PC-3 (cell line): ENCODE measurements around the gene LOXL4. TPM values are rescaled to one million over a fixed set of nuclear protein-coding genes. Genes with fewer than 3 reads are reported as not detected.

Source experiments
- ATAC-seq: fragments of 200-7000 bp; cut with Tn5 transposase; 2 replicates; pipeline ENCODE4 v1.9.1; 2020; ENCODE audit warnings: mild to moderate bottlenecking, moderate library complexity
- BruUV-seq: library from RNA; stranded (reverse); fragments of 400-500 nt; replicated peaks from 2 replicates; lab custom pipeline; 2021; lab: Mats Ljungman, UMichigan
- CTCF ChIA-PET: fragments of 300-600 bp; sonication (Branson Sonifier 250); formaldehyde crosslinking; loops from one replicate; lab custom pipeline; 2022; ENCODE audit warnings: antibody characterized with exemption; lab: Charles Lee
- POLR2A ChIA-PET: fragments of 300-600 bp; sonication (Branson Sonifier 250); formaldehyde crosslinking; loops from one replicate; lab custom pipeline; 2022; ENCODE audit warnings: antibody characterized with exemption; ENCODE audit not compliant: unreplicated experiment; lab: Charles Lee
- DNase-seq: peaks from one replicate; pipeline ENCODE4 v3.0.0-alpha.2; 2015
- H2AFZ ChIP-seq: fragments of 300-600 bp; sonication (generic); 2 replicates; pipeline ENCODE4 v1.6.0; 2016; ENCODE audit warnings: antibody characterized with exemption, low read length
- H3F3A ChIP-seq: fragments of 300-600 bp; sonication (generic); one replicate; pipeline ENCODE4 v1.6.0; 2017; ENCODE audit warnings: antibody characterized with exemption, low read length, control low read depth, mild to moderate bottlenecking; ENCODE audit not compliant: unreplicated experiment
- H3K27ac ChIP-seq: fragments of 300-600 bp; sonication (generic); 2 replicates; pipeline ENCODE4 v1.5.1; 2016; ENCODE audit warnings: mild to moderate bottlenecking, low read length
- H3K27me3 ChIP-seq: fragments of 300-600 bp; sonication (generic); 2 replicates; pipeline ENCODE4 v1.6.1; 2016; ENCODE audit warnings: low read length, mixed read lengths
- H3K36me3 ChIP-seq: fragments of 300-600 bp; sonication (generic); 2 replicates; pipeline ENCODE4 v1.6.1; 2016; ENCODE audit warnings: low read depth, mixed run types, low read length, mixed read lengths
- H3K4me1 ChIP-seq: fragments of 300-600 bp; sonication (generic); 2 replicates; pipeline ENCODE4 v1.5.1; 2016; ENCODE audit warnings: low read length; ENCODE audit not compliant: insufficient read depth
- H3K4me2 ChIP-seq: fragments of 300-600 bp; sonication (generic); 2 replicates; pipeline ENCODE4 v1.6.0; 2016; ENCODE audit warnings: low read length
- H3K4me3 ChIP-seq: fragments of 300-600 bp; sonication (generic); 2 replicates; pipeline ENCODE4 v1.5.1; 2016; ENCODE audit warnings: mild to moderate bottlenecking, low read length, mixed read lengths
- H3K79me2 ChIP-seq: fragments of 300-600 bp; sonication (generic); 2 replicates; pipeline ENCODE4 v1.6.1; 2017; ENCODE audit warnings: low read length, mixed read lengths
- H3K9ac ChIP-seq: fragments of 300-600 bp; sonication (generic); 2 replicates; pipeline ENCODE4 v1.6.0; 2016; ENCODE audit warnings: mild to moderate bottlenecking, low read length
- H3K9me2 ChIP-seq: fragments of 300-600 bp; sonication (generic); replicated peaks from 2 replicates; pipeline ENCODE4 v1.6.1; 2016; ENCODE audit warnings: mixed run types, low read length, mixed read lengths
- H3K9me3 ChIP-seq: fragments of 300-600 bp; sonication (generic); 2 replicates; pipeline ENCODE4 v1.6.1; 2016; ENCODE audit warnings: low read length, mixed read lengths
- H4K20me1 ChIP-seq: fragments of 300-600 bp; sonication (generic); 2 replicates; pipeline ENCODE4 v1.6.1; 2016; ENCODE audit warnings: low read length, mixed read lengths
- CTCF ChIP-seq: fragments of 300-600 bp; sonication (generic); conservative IDR thresholded peaks from 2 replicates; pipeline ENCODE4 v1.5.1; 2017; ENCODE audit warnings: antibody characterized with exemption, low read depth, mild to moderate bottlenecking, low read length
- EZH2 ChIP-seq: fragments of 300-600 bp; sonication (generic); IDR thresholded peaks from one replicate; pipeline ENCODE4 v1.6.1; 2017; ENCODE audit warnings: antibody characterized with exemption, mild to moderate bottlenecking, low read length; ENCODE audit not compliant: unreplicated experiment
- EZH2phosphoT487 ChIP-seq: fragments of 300-600 bp; sonication (generic); IDR thresholded peaks from 2 replicates; pipeline ENCODE4 v1.6.1; 2018; ENCODE audit warnings: mild to moderate bottlenecking, antibody characterized with exemption, low read length, borderline replicate concordance
- intact Hi-C: fragments of 100-400 bp; cut with micrococcal nuclease; formaldehyde crosslinking; loops from 2 replicates; pipeline ENCODE4 v1.9.0; 2023
- total RNA-seq: library from RNA; depleted of rRNA; stranded (reverse); fragments of >200 nt; gene quantifications from 2 replicates; pipeline ENCODE4 v1.2.3, GENCODE V29; 2014

LOXL4 gene
- total RNA-seq, 1 experiment from 2014 or later, result 8.2 TPM

DNA sequence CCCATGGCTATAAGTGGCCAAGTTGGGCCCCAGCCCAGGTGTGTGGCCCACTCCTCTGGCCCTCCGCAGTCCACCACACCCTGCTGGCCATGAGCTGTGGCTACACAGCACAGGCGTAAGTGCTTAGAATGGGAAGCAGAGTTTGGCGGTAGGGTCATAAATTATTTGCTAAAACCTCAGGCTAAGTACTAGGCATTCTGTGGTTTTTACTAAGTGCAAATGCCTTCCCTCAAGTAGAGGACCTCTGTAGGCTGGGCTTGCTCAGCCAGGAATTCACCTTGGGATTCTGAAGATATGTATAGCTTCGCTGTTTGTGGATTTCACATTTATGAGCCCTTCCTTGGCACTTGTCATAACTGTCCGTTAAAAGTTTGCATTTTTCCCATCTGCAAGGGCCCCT, 44.8 kb upstream of the LOXL4 start:
- Histone ChIP-seq H2AFZ (no peak overlapping the region), H3K4me3 (no peak overlapping the region), H4K20me1 (no peaks in the 10 kb centered on the region), H3K27ac (no peak overlapping the region), H3K9me3 (no peaks in the 10 kb centered on the region), H3K9me2 (no peaks in the 10 kb centered on the region), H3K79me2 (no peaks in the 10 kb centered on the region), H3F3A (no peaks in the 10 kb centered on the region), H3K36me3 (no peaks in the 10 kb centered on the region), H3K4me2 (no peak overlapping the region), H3K27me3 (no peaks in the 10 kb centered on the region), H3K9ac (no peak overlapping the region), H3K4me1 (peaks cover 48% of the 10 kb centered on the region)
- no peak for ATAC-seq
- no TSS peak for BruUV-seq
- intact Hi-C loops, result no loop called here
- TF ChIP-seq EZH2 (no peak), CTCF (no peak), EZH2phosphoT487 (no peak)
- ChIA-PET CTCF (no interaction called here), POLR2A (no interaction called here)
- no peak for DNase-seq

- no peak overlapping the region for H3K27ac ChIP-seq
- peaks cover 46% of the 10 kb centered on the region for H3K4me1 ChIP-seq
- ATAC-seq (no peak), DNase-seq (no peak)
- H3K9ac ChIP-seq, result no peak overlapping the region
- no peaks in the 10 kb centered on the region for H3K79me2 ChIP-seq
- H3K9me2 ChIP-seq, result no peaks in the 10 kb centered on the region
- no peak overlapping the region for H2AFZ ChIP-seq
- POLR2A ChIA-PET, result no interaction called here
- H4K20me1 ChIP-seq, result no peaks in the 10 kb centered on the region
- CTCF ChIA-PET, result no interaction called here
- TF ChIP-seq EZH2, result no peak
- H3K4me3 ChIP-seq, result no peak overlapping the region
- intact Hi-C loops, result no loop called here
- no peaks in the 10 kb centered on the region for H3K9me3 ChIP-seq
- H3F3A ChIP-seq, result no peaks in the 10 kb centered on the region
- H3K36me3 ChIP-seq, result no peaks in the 10 kb centered on the region
- no TSS peak for BruUV-seq
- H3K4me2 ChIP-seq, result no peak overlapping the region
- H3K27me3 ChIP-seq, result no peaks in the 10 kb centered on the region
Observed at GRCh38 chr10:98312349-98312748, 44.4 kb upstream of the LOXL4 start.

- Histone ChIP-seq H3K9me2 (no peaks in the 10 kb centered on the region), H3K4me3 (no peak overlapping the region), H2AFZ (no peak overlapping the region), H3K27me3 (no peaks in the 10 kb centered on the region), H3K4me2 (no peak overlapping the region), H3K27ac (no peak overlapping the region), H3K9me3 (no peaks in the 10 kb centered on the region), H3K79me2 (no peaks in the 10 kb centered on the region), H3K36me3 (no peaks in the 10 kb centered on the region), H3K9ac (no peak overlapping the region), H3K4me1 (peaks cover 30% of the 10 kb centered on the region), H4K20me1 (no peaks in the 10 kb centered on the region), H3F3A (no peaks in the 10 kb centered on the region)
- POLR2A ChIA-PET, result no interaction called here
- intact Hi-C loops, result no loop called here
- DNase-seq (no peak), ATAC-seq (no peak)
- CTCF ChIA-PET, result interaction anchor here (0.8 kb wide), 1 partner anchor 93 kb away, joined by 4 read pairs; no protein-coding TSS in a partner anchor
- TF ChIP-seq EZH2phosphoT487 (no peak), EZH2 (no peak), CTCF (no peak)
- no TSS peak for BruUV-seq
Observed at GRCh38 chr10:98310701-98311100, 42.7 kb upstream of the LOXL4 start.
